Measurements from ENCODE around the gene RYR2. TPM values are rescaled to one million over a fixed set of nuclear protein-coding genes. Genes with fewer than 3 reads are reported as not detected.
A peak's percentile ranks its signal among the peaks of the same experiment; 100 is the strongest.

RYR2 gene
- total and polyA plus RNA-seq, 8 donors = 0.25 to 33.5 (median 2.5) TPM

DNA sequence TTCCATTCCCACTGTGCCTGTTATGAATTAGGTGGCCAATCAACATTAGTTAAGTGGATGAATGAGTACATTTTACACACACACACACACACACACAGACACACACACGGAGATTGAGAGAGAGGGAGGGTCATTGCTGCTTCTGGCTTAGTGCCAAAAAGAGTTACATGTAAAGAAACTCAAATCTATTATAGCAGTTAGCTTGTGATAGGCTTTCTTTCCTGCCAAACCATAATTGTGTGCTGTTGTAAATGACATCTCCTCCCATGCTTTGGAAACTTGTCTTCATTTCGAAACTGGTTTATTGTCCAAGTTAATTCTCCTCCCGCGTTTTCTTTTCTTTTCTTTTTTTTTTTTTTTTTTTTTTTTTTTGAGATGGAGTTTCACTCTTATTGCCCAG lies 36.3 kb upstream of the RYR2 start:
- no peak for TF ChIP-seq CTCF (IDR thresholded peaks at IDR 0.05)
- TF ChIP-seq EP300 (IDR thresholded peaks at IDR 0.05) = no peak
- TF ChIP-seq POLR2A (IDR thresholded peaks at IDR 0.05) = no peak
- no peak for TF ChIP-seq POLR2AphosphoS5 (IDR thresholded peaks at IDR 0.05)
- Histone ChIP-seq H3K27ac (no peak overlapping the region), H3K4me3 (no peak overlapping the region), H3K27me3 (no peaks in the 10 kb centered on the region), H3K4me1 (no peaks in the 10 kb centered on the region), H3K9me3 (no peaks in the 10 kb centered on the region), H3K36me3 (no peaks in the 10 kb centered on the region)
- 41 to 54% (median 49%) methylated on average over 4 of the region's 4 CpGs for WGBS, 5 donors
- DNase-seq = peak in 1 of 2 donors; percentile 30
- intact Hi-C loops (cut with DNase I; ENCODE audit: low total_unique reads) = no loop called here

- Histone ChIP-seq H3K4me3 (no peak overlapping the region), H3K4me1 (peaks cover 0 to 9% (median 3%) of the 10 kb centered on the region in 4 donors), H3K27me3 (no peaks in the 10 kb centered on the region), H3K36me3 (no peaks in the 10 kb centered on the region), H3K27ac (no peak overlapping the region), H3K9me3 (no peaks in the 10 kb centered on the region)
- intact Hi-C loops (cut with DNase I; ENCODE audit: low total_unique reads) = no loop called here
- TF ChIP-seq POLR2AphosphoS5 (IDR thresholded peaks at IDR 0.05) (no peak), CTCF (IDR thresholded peaks at IDR 0.05) (no peak), POLR2A (IDR thresholded peaks at IDR 0.05) (no peak), EP300 (IDR thresholded peaks at IDR 0.05) (no peak)
- 75 to 80% (median 79%) methylated on average over 14 of the region's 14 CpGs for WGBS, 5 donors
- DNase-seq = no peak
Observed at GRCh38 chr1:237007147-237007881, 34.7 kb upstream of the RYR2 start.

DNA sequence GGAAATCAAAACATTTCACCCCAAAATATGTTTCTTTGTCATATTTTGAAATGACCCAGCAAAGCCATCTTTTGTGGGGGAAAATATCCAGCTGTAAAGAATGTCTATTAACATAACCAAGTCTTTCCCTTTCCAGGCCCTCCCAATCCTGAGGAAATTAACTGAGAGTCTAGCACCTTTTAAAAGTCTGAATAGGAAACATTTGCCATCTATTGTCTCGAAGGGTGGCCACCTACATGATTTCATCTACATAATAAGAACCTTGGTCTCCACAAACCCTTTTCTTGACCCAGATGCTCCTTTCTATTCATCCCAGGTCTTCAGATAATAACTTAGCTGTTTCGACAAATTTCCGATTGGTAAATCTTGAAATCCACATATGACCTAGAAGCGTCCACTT lies 32.4 kb upstream of the RYR2 start:
- Histone ChIP-seq H3K27me3 (no peaks in the 10 kb centered on the region), H3K4me1 (peaks cover 6 to 22% (median 14%) of the 10 kb centered on the region in 4 donors), H3K36me3 (no peaks in the 10 kb centered on the region), H3K4me3 (no peak overlapping the region), H3K9me3 (no peaks in the 10 kb centered on the region), H3K27ac (no peak overlapping the region)
- intact Hi-C loops (cut with DNase I; ENCODE audit: low total_unique reads) = no loop called here
- 88 to 96% (median 92%) methylated on average over 4 of the region's 4 CpGs for WGBS, 5 donors
- TF ChIP-seq POLR2AphosphoS5 (IDR thresholded peaks at IDR 0.05) (no peak), POLR2A (IDR thresholded peaks at IDR 0.05) (no peak), CTCF (IDR thresholded peaks at IDR 0.05) (no peak), EP300 (IDR thresholded peaks at IDR 0.05) (no peak)
- DNase-seq = no peak

DNA sequence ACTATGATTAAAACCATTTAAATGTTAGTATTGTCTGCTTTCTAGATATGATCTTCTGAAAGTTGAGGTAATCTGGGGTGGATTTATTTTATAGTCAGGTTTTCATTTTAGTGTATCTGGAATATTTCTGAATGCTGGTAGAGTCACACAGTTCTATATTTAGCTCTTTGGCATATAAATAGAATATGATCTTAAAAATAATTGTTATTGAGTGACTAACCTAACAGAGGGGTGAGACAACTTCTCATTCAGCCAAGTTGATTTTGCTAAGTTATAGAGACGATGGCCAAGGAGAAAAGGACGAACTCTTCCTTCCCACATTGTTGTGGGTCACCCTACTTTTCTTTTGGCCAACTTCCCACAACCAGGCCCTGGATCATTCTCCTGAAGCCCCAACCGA lies 30.6 kb upstream of the RYR2 start:
- peaks cover 6 to 22% (median 14%) of the 10 kb centered on the region in 4 donors for H3K4me1 ChIP-seq
- TF ChIP-seq EP300 (IDR thresholded peaks at IDR 0.05) (no peak), POLR2A (IDR thresholded peaks at IDR 0.05) (no peak), CTCF (IDR thresholded peaks at IDR 0.05) (no peak), POLR2AphosphoS5 (IDR thresholded peaks at IDR 0.05) (no peak)
- no peak overlapping the region for H3K4me3 ChIP-seq
- intact Hi-C loops (cut with DNase I; ENCODE audit: low total_unique reads) = no loop called here
- no peaks in the 10 kb centered on the region for H3K36me3 ChIP-seq
- no peaks in the 10 kb centered on the region for H3K9me3 ChIP-seq
- WGBS, 5 donors = 59 to 88% (median 81%) methylated on average over 3 of the region's 3 CpGs
- H3K27ac ChIP-seq = peak overlapping the region in 4 of 5 donors; percentile 3 to 88 (median 70)
- H3K27me3 ChIP-seq = no peaks in the 10 kb centered on the region
- DNase-seq = no peak
